Thyroid gland (tissue), 4 donors: ENCODE data around the gene RHEB.

Source experiments
- POLR2A ChIP-seq, 2 donors: fragments of 450-650 bp; IDR thresholded peaks; one replicate each; pipeline ENCODE4 v1.6.1; 2017; ENCODE audit warnings: antibody characterized with exemption in 2 of 2, mild to moderate bottlenecking in 2 of 2, moderate library complexity in 1 of 2
- TF ChIP-seq, protein P1 (sequence below), 6 experiments: fragments of 200-600 bp in 3 of 6; fragments of 450-650 bp in 3 of 6; sonication (generic) in 3 of 6; IDR thresholded peaks; one replicate each; pipeline ENCODE4 v1.5.1; 2016 to 2019; ENCODE audit warnings: antibody characterized with exemption in 6 of 6, mild to moderate bottlenecking in 2 of 6, inconsistent platforms in 1 of 6, moderate library complexity in 1 of 6

- TF ChIP-seq, protein P1, sequence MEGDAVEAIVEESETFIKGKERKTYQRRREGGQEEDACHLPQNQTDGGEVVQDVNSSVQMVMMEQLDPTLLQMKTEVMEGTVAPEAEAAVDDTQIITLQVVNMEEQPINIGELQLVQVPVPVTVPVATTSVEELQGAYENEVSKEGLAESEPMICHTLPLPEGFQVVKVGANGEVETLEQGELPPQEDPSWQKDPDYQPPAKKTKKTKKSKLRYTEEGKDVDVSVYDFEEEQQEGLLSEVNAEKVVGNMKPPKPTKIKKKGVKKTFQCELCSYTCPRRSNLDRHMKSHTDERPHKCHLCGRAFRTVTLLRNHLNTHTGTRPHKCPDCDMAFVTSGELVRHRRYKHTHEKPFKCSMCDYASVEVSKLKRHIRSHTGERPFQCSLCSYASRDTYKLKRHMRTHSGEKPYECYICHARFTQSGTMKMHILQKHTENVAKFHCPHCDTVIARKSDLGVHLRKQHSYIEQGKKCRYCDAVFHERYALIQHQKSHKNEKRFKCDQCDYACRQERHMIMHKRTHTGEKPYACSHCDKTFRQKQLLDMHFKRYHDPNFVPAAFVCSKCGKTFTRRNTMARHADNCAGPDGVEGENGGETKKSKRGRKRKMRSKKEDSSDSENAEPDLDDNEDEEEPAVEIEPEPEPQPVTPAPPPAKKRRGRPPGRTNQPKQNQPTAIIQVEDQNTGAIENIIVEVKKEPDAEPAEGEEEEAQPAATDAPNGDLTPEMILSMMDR (IDR thresholded peaks at IDR 0.05) = no peak
- no peak for TF ChIP-seq POLR2A (IDR thresholded peaks at IDR 0.05)
Measured at GRCh38 chr7:151488096-151488495, 31.6 kb downstream of the RHEB start.
